Dermis microvascular lymphatic vessel endothelial cell (primary cell): Measurements from ENCODE around the gene PPP2R3A. TPM values are rescaled to one million over a fixed set of nuclear protein-coding genes. Genes with fewer than 3 reads are reported as not detected.
A peak's percentile ranks its signal among the peaks of the same experiment; 100 is the strongest.
"Not testable (repeated sequence)": the region's sequence is repeated elsewhere in the genome, so short reads cannot be mapped to it uniquely, and the experiment has no call there.

ENCODE experiments used
- DNase-seq, 2 donors: peaks; one replicate each; pipeline versions ENCODE4 v3.0.0 to v3.0.0-alpha.2; 2010; ENCODE audit warnings: low read depth in 2 of 2
- total RNA-seq: library from RNA; depleted of rRNA; stranded (reverse); fragments of >200 nt; gene quantifications from 2 replicates; pipeline ENCODE4 v1.2.1, GENCODE V29; 2014

PPP2R3A gene
- total RNA-seq, 1 donor from 2014 or later = 4.5 TPM

- DNase-seq = peak in 1 of 2 donors; percentile 21
These were observed 184.1 kb downstream of the PPP2R3A start for GRCh38 chr3:136149667-136150066.

- DNase-seq = no peak
These were observed 185.7 kb downstream of the PPP2R3A start for GRCh38 chr3:136151219-136151618.

- no peak for DNase-seq
These were observed 186.8 kb downstream of the PPP2R3A start for GRCh38 chr3:136152176-136152843.

- no peak for DNase-seq
These were observed 187.4 kb downstream of the PPP2R3A start for GRCh38 chr3:136152963-136153362.

- no peak for DNase-seq
These were observed 196.0 kb downstream of the PPP2R3A start for GRCh38 chr3:136161516-136161915.

GRCh38 chr3:136162322-136162721 lies 196.8 kb downstream of the PPP2R3A start:
- DNase-seq = no peak

- peak in 1 of 2 donors; percentile 22 for DNase-seq
These were observed 198.1 kb downstream of the PPP2R3A start for GRCh38 chr3:136163607-136164006.

- DNase-seq = no peak
These were observed 201.0 kb downstream of the PPP2R3A start for GRCh38 chr3:136166507-136166906.

- not testable (repeated sequence) for DNase-seq
These were observed 202.7 kb downstream of the PPP2R3A start for GRCh38 chr3:136168236-136168635.

GRCh38 chr3:136171097-136171542 lies 205.6 kb downstream of the PPP2R3A start:
- peak in 1 of 2 donors; percentile 25 for DNase-seq

- DNase-seq = no peak
These were observed 208.5 kb downstream of the PPP2R3A start for GRCh38 chr3:136173939-136174490.

- DNase-seq = no peak
These were observed 212.3 kb downstream of the PPP2R3A start for GRCh38 chr3:136177876-136178275.

- DNase-seq = no peak
These were observed 216.2 kb downstream of the PPP2R3A start for GRCh38 chr3:136181741-136182140.

- DNase-seq = no peak
These were observed 219.2 kb downstream of the PPP2R3A start for GRCh38 chr3:136184703-136185102.

- peak in 1 of 2 donors; percentile 34 for DNase-seq
These were observed 220.8 kb downstream of the PPP2R3A start for GRCh38 chr3:136186344-136186743.

- DNase-seq = no peak
These were observed 221.3 kb downstream of the PPP2R3A start for GRCh38 chr3:136186846-136187245.

- no peak for DNase-seq
These were observed 222.3 kb downstream of the PPP2R3A start for GRCh38 chr3:136187868-136188267.

- DNase-seq = no peak
These were observed 223.5 kb downstream of the PPP2R3A start for GRCh38 chr3:136189043-136189442.

GRCh38 chr3:136189859-136190617 lies 224.5 kb downstream of the PPP2R3A start:
- no peak for DNase-seq

GRCh38 chr3:136192195-136192594 lies 226.7 kb downstream of the PPP2R3A start:
- DNase-seq = not testable (repeated sequence)

GRCh38 chr3:136192831-136193230 lies 227.3 kb downstream of the PPP2R3A start:
- DNase-seq = no peak

- DNase-seq = peak in 1 of 2 donors; percentile 14
These were observed 227.9 kb downstream of the PPP2R3A start for GRCh38 chr3:136193278-136194054.
